H1 (cell line): Measurements from ENCODE around the gene GNG12.

Experiments
- ATF3 ChIP-seq: IDR thresholded peaks from 2 replicates; pipeline ENCODE4 v1.6.1; 2011; ENCODE audit warnings: low read depth, mild to moderate bottlenecking, low read length; ENCODE audit not compliant: insufficient read depth
- CBX8 ChIP-seq: fragments of 300-800, 300-1000 bp; sonication (generic); IDR thresholded peaks from 2 replicates; pipeline ENCODE4 v1.7.1; 2016; ENCODE audit warnings: low read depth, low read length, borderline replicate concordance
- CTCF ChIP-seq, 3 experiments: IDR thresholded peaks; 1 replicate in 2 of 3; 2 replicates in 1 of 3; pipeline versions ENCODE4 v1.5.1 to v1.6.1; 2011; ENCODE audit warnings: low read length in 3 of 3, mild to moderate bottlenecking in 3 of 3, inconsistent platforms in 2 of 3, low read depth in 1 of 3, moderate library complexity in 1 of 3; ENCODE audit not compliant: insufficient read depth in 1 of 3; ENCODE audit errors: control extremely low read depth in 1 of 3
- POLR2AphosphoS5 ChIP-seq: IDR thresholded peaks from 2 replicates; pipeline ENCODE4 v1.6.1; 2011; ENCODE audit warnings: low read depth, low read length

DNA sequence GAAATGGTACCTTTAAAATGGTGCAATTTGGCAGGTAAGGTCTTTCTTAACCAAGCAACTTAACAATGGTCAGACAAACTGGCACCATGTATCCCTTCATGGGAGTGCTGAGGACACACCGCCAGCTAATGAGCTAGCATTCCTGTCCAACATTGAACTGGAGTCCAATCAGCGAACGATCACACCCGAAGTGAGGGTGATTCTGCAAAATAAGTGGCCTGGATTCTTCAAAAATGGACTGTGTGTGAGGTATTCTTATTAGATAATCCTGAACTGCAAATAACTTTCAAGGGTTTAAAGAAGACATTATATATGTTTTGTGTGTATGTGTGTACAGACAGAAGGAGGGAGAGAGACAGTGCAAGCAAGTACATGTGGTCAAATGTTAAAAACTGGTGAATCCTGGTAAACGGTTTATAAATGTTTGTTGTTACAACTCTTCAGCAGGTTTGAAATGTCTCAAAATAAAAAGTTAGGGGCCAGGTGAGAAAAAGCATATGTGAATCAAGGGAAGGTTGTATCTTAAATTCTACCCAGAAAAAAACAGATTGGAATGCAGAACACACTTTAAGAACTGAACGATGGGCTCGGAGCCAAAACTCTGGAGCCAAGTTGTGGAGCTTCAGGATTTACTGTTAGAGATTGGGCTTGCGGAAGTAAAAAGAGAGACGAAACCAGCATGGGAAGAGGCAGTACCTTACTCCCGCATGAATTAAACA is 127.4 kb downstream of the GNG12 start:
- TF ChIP-seq CBX8 = no peak
- TF ChIP-seq ATF3 = no peak
- TF ChIP-seq CTCF (IDR thresholded peaks at IDR 0.05; ENCODE audit: control extremely low read depth in 1 of 3, insufficient read depth in 1 of 3, low read depth in 1 of 3, low read length in 3 of 3) = no peak
- TF ChIP-seq POLR2AphosphoS5 = no peak
